ENCODE results near the gene CYRIA.

Gene CYRIA

DNA sequence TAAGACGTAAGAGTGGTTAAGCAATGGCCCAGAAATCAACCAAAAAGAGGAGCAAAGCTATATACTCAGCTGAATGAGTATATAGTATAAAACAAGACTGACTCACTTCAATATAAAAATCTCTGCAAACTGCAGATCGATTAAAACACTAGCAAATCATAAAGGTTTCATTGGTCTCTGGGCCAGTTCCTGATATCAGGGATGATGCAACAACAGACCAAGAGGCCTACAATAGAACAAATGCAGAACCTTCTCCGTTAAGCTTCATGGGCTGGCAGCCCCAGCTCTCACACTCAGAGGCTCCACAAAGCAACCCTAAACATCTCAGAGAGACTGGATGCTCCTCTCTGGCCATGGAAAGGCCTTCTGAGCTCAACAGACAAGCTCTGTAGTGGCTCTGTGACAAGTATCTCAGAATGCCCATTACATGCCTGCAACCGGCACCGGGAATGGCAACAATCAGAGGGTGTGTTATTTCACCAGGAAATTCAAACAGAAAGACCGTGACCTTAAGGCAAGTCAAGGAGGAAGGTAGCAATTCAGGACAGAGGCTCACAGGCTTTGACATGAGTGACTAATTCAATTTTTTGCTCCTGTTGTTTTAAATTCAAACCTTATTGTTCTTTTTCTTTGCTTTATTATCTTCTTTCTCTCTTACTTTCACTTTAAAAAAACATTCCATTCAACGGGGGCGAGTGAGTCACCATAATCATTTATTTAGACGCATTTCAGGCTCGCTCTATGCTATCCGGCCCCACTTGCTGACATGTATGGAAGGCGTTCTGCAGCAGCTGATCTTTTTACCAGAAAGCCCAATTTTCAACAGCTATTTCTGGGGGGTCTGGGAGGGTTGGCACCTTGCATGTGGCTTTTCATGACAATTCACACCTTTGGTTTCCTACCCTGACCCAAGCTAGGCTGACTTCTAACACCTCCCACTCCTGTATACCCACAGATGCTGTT lies 15.1 kb downstream of the CYRIA start:
- DNase-seq (ENCODE audit: low read depth), result peak; percentile 38

DNA sequence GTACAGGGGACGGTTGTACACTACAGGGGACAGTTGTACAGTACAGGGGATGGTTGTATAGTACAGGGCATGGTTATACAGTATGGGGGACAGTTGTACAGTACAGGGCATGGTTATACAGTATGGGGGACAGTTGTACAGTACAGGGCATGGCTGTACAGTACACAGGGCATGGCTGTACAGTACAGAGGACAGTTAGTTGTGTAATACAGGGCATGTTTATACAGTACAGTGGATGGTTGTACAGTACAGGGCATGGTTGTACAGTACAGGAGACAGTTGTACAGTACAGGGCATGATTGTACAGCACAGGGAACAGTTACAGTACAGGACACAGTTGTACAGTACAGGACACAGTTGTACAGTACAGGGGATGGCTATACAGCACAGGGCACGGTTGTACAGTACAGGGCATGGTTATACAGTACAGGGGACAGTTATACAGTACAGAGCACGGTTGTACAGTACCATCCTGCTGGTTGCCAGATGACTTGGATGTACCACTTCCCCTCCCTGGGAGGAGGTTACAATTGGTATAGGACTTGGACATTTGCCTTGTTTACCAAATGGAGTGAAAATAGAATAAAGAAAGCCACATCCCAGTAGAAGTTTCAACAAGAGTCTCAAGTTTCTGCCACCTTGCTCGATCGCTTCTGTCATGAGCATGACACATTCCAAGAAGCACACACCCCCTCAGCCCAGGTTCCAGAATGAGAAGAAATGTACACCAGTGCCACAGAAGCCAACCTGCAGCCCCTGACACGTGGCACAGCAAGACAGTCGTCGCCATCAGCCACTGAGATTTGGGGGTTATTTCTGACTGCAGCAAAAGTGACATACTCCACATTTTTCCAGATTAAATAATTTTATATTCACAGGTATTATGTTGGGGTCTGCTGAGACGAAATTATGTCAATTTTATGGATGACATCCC lies 16.0 kb downstream of the CYRIA start:
- no peak for DNase-seq (ENCODE audit: low read depth)

DNA sequence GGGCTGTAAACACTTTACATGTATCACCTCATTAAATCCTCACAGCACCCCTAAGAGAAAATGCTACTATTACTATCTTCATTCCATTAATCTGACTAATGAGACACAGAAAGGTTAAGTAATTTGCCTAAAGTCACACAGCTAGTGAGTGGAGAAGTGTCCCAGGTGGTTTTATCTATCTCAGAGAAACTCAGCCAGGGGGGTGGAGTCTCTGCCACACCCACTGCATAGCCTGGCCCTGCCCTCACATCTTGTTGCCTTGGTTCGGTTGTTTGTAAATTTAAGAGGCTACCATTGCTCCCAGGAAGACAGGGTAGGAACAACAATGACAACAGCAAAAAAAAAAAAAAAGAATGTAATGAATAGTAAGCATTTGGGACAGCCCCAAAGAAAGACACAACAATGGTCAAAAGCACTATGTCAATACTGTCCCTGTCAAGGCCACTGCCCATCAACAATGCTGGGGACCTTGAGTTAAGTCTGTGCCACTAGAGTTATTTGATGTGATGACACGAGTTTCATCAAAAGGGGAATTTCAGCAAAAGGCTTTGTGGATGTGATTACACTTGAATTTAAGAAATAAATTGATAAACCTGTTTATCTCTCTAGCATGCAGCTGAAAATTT lies 17.5 kb downstream of the CYRIA start:
- no peak for DNase-seq (ENCODE audit: low read depth)

DNA sequence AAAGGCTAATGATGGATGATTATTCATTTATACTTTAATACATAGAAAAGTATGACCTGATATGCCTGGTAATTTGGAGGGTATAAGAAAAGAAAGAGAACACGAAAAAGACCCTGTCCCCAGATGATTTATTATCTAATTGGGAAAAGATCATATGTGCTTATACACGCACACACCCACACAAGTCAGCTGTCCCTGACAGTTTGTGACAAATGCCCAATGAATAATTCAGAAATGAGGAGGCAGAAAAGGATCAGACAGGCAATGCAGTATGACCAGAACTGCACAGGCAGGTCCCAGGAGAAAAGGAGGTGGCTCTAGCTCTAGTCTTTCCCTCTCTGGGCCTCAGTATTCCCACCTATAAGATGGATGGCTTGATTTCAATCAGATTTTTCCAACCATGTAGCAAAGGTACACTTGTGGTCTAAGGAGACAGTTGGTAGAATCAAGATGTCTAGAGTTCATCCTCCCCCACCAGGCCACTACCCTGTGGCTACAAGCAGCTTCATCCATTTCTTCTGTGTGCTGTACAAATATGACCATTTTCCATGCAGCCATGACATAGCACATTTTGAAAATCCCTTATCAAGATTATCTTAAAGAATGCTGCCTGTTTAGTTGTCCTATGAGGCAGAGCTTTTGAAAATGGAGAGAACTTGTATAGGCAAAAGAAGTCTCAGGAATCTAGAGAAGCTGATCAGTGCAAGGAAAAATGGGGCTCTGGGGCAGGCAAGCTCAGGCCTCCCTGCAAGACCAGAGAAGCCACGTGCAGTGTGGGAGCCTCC lies 19.7 kb downstream of the CYRIA start:
- DNase-seq (ENCODE audit: low read depth), result no peak

DNA sequence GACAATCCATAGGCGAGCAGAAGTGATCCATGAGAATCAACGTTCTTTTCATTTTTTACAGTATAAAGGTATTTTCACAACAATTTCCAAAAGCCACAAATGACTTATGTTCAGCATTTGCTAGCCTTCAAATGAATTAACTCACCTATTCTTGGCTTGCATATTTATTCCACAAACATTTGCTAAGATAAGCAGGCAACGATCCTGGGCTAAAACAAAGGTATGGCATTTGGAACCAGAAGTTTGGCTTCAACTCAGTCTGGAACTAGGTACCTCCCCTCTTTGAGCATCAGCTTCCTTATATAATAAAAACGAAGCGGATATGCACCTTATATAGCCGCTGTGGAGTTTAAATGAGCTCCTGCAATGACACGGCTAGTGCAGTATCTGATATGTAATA lies 20.5 kb downstream of the CYRIA start:
- DNase-seq (ENCODE audit: low read depth), result no peak

DNA sequence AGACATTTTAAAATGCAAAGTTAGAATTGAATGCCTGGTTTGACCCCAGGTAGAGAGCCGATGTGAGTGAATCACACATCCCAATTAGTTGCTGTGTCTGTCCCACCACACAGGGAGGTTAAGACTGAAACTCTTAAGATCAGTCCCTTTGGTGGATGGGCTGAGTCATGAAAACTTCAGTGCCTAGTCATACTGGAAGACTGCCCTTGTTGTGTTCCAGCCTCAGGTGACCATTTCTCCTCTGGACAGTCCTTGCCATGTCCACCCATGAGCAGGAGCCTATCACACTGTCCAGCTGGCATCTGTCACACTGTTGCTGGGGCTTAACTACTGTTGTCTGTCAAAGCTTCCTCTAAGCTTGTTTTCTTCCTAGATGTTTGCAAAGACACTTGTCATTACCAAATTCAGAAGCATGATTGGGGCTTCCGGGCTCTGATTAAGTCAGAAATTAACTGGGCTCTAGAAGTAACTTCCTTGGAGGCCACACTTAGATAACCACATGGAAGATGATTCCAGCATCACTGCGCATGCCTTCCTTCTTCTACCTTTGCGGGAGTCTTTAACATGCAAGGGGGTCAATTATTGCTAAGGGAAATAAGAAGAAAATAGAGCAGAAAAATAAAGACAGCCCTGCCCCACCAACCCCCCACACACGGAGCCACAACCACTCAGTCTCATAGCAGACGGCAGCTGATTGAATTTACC lies 21.3 kb downstream of the CYRIA start:
- no peak for DNase-seq (ENCODE audit: low read depth)

DNA sequence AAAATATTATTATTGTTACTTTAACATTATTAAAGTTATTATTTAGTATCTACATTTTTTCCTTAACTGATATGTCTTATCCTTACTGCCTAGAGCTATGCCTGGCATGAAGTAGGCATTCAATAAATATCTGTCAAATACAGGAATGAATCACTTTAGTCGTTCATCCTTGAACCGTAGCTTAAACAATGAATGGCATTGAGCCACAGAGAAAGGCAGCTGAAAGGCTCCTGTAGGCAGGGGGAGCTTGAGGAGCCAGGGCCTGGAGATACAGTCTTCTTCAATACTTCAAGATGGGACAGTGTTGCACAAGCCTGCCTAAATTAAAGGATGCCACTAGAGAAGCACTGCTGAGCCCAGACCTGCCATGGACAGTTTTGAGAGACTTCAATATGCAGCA lies 22.5 kb downstream of the CYRIA start:
- DNase-seq (ENCODE audit: low read depth), result no peak

DNA sequence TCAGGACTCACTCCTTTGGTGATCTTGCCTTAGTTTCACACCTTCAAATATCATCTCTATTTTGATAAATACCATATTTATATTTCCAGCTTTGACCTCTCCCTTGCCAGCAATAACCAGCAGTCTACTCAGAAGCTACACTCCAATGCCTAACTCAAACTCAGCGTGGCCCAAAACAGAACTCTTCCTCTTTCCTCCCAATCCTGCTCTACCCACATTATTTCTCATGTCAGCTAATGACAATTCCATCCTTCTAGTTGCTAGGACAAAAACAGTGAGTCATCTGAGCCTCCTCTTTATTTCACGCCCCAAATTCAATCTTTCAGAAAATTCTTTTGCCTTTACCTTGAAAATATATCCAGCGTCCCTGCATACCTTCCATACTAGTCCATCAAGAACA lies 23.5 kb downstream of the CYRIA start:
- DNase-seq (ENCODE audit: low read depth), result no peak

DNA sequence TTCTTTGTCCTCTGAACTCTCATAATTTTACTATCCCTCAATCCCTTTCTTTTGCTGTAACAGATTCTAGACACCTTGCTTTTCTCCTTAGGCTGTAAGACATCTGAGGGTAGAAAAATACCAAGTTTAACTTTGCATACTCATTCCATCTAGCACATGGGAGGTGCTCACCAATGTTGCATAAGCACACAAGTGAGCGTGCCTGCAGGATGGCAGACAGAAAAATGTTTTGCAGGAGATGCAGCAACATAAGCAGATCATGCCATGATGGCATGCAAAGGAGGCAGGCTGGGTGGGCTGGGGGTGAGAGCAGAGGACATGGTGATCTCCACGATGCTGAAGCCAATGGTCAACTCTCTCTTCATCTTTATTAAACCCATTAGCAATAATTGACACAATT lies 24.1 kb downstream of the CYRIA start:
- no peak for DNase-seq (ENCODE audit: low read depth)

DNA sequence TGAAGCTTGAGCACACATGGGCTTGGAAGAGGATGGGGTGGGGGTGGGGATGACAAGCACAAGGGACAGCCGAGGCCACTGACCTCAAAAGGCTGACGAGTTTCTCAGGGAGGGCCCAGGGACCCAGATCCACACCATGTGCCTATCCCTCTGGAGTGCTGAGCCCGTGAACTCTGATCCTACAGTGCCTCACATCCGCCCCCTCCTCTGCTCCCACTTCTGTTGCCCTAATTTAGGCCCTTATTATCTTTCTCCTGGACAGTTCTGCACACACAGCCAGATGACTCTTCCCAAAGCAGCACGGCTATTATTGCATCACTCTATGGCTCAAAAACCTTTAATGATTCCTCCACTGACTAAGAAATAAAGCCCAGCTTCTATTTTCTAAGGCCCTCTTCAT lies 24.8 kb downstream of the CYRIA start:
- no peak for DNase-seq (ENCODE audit: low read depth)

DNA sequence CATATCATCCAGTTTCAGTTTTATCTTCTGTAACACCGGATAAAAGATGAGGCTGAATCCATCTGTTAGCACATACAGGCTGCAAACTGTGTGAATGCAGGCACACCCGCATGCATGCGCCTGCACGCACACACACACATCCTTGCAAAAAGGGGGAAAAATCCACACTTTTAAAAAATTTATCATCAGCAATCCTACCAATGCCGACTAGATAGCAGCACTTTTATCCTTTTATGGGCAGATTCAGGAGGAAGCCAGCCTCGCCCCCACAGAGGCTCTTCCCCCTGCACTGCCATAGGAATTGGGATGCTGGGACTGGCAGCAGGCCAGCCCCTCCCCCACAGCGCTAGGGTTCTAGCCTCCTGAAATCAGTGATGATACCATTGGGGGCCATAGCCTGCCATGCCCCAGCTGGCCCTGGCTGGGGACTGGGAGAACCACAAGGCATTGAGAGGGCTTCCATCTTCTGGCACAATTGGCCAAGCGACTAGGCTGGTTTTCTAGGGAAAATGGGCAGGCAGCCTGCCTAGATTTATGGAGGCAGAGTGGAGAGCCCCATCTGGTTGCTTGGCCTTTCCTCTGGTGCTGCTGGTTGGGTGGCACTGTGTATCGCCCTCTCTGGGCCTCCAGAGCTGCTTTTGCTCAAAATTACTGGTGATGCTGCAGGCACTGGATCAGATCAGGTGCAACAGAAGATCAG lies 25.5 kb downstream of the CYRIA start:
- DNase-seq (ENCODE audit: low read depth), result no peak

DNA sequence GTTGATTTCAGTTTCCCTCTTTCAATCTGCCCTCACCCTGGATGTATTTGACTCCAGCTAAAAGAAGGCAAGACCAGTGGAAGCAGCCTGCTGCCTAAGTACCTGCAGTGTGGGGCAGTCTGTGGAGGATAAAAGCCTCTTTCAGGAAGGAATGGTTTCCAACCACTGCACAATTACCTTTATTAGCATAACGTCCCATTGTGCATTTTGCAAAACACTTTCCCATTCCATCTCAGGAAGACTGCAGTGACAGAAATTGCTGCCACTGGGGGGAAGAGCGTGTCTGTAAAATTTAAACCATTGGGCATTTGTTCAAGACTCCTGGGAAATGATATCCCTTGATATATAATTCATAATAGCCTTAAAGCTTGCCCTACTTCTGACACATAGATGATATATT lies 26.2 kb downstream of the CYRIA start:
- DNase-seq (ENCODE audit: low read depth), result no peak

DNA sequence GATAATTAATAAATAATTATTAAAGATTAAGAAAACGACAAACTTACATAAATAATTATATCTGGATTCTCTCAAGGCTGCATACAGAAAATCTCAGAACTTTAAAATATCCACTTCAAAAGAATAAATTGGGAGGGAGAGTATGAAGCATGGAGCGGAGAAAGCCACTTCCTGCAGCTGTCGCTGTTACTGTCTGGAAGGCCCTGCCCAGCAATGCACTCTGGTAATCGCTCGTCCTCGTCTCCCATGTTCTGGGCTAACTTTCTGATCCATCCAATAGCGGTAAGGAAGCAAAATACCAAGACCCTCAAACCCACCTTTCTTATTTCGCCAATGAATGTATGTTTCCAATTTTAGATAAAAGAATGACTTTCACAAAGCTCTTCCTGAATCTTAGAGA lies 26.7 kb downstream of the CYRIA start:
- no peak for DNase-seq (ENCODE audit: low read depth)

DNA sequence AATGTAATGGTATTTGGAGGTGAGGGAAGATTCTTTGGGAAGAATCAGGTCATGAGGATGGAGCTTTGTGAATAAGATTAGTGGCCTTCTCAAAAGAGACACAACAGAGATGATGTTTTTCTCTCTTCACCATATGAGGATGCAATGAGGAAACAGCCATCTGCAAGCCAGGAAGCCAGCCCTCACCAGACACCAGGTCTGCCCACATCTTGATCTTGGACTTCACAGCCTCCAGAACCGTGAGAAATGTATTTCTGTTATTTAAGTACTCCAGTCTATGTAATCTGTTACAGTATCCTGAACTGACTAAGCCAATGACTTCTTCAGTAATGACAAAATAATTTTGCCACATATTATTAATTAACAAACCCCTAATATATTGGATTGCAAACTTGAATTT lies 28.3 kb downstream of the CYRIA start:
- DNase-seq (ENCODE audit: low read depth), result no peak

DNA sequence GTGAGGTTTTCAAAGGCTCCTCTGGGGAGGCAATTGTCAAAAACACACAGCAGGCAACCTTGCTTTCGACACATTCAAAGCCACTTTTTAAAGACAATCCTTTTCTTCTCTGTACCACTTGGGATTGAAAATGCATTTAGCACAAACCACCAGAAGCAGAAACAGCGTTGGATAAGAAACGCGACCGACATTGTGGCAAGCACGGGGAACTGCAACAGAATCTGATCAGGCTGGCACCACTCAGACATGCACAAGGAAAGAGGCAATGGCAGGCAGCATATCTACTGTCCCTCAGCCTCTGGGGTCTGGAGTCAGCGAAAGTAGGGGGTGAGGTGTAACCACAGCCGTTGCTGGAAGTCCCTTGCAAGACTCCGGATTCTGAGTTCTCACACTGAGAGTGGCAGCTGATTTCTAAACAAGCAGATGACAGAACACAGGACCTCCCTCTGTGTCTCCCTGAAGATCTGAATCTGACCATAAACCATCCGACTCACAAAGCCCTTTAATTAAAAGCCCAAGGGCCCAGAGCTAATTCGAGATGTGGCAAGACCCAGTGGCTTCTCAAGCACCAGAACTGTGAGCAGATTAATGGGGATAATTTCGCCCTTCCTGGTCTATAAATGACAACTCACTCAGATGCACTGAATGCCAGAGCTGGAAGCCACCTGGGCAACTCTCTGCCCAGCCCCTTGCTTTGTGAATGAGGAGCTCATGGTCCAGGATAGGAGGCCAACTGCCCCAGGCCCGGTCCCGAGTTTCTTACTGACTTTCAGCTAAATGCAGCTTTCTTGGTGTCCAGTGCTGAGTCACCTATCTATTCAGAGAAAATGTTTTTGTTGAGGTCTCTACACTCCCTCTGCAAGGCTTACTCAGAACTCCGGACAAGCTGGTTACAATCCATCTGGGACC lies 29.6 kb downstream of the CYRIA start:
- no peak for DNase-seq (ENCODE audit: low read depth)

DNA sequence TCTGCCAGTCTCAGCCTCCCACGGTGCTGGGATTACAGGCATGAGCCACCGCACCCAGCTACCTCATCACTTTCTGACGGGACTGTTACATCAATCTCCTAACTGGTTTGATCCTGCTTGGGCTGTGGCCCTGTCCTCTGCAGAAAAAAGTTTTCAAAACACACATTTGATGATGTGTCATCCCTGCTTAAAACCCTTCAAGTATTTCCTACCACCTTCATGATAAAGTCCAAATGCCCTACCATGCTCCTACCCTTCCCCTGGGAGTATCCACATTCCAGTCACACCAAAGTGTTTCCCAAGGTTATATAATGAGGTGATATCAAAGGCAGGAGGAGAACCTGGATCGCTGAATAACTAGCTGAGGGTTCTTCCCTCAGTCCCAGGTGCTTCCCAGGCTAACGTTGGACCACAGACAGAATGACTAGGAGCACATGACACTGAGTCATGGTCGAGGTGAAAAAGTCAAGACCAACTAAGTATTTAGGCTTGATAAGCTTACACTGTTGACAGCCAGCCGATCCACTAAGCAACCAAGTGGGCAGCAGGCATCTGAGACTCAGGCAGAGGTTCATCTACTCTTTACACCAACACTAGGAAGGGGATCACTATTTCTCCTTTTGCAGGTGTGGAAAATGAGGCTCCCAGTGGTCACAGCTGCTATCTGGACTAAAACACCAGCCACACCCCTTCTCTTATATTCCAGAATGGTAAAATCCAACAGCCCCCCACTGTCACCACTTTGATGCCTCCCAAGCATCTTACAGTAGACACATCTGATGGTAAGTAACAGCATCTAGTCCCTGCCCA lies 31.8 kb downstream of the CYRIA start:
- DNase-seq (ENCODE audit: low read depth), result no peak

DNA sequence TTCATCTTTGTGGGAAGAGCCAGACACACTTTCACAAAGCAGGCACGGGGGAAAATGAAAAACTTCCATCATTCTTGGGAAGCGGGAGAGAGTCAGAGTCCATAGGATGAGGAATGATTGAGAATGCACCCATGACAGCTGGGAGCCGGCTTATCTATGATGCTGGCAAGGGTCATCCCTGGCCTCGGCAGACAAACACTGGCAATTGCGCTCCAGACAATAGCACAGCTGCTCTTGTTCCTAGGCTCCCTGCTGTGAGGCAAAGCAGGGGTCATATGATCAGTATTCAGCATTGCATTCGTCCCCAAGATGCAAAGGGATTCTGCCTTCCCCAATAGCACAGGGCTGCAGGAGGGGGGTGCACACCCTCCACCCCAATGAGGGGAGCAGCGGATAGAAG lies 33.0 kb downstream of the CYRIA start:
- DNase-seq (ENCODE audit: low read depth), result no peak

DNA sequence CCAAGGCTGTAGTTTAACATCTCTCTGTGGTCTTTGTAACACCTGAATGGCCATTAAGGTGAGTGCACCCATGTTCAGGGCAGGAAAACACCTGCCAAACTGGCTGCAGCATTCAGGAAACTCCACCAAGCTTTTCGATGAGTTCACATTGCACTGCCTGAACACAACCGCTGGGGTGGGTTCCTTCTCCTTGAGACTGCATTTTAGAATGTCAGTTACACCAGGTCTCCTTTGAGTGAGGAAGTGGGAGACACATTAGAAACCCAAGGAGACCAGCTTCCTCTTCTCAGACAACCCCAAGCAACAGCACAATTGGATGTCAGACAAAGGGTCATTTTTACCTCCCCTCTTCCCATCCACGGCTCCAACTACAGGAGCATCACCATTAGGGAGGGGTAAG lies 35.2 kb downstream of the CYRIA start:
- no peak for DNase-seq (ENCODE audit: low read depth)

DNA sequence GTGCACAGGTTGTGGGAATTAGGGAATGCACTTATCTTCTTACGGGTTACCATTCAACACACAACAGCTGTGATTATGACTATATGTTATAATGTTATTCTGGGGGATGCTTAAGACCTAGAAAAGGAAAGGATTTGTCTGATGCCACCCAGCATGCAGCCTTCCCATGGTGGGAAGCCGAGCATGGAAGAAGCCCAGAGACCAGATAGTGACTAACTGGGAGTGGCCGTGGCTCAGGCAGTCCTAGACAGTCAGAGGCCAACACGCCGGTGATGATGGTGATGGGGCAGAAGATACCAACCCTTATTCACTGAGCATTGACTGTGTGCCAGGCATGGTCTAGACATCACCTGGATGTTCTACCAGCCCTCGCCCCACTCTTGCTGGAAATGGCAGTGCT lies 35.9 kb downstream of the CYRIA start:
- DNase-seq (ENCODE audit: low read depth), result no peak

Data from amniotic epithelial cell (primary cell).